ENCODE results near the gene CEP104.

DNA sequence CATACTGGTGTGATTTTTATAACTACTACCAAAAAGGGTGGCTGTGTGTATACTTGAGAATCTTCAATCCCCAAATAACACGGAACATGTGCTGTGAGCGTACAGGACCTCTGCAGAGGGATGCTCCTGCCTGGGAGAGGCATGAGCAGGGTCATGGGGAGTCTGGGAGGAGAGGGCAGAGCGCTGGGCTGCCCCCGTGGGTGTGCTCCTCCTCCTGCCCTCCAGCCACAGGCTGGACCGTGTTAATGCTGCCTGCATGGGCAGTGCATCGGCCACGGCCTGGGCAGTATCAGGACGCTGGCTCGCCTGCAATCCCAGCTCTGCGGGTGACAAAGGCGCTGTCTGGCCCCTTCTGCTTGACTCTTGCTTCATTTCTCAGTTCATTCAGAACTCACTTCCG, 6.2 kb downstream of the CEP104 start:
- TF ChIP-seq EZH2 (IDR thresholded peaks at IDR 0.05; ENCODE audit: insufficient read depth, poor library complexity, severe bottlenecking): no peak
- TF ChIP-seq EZH2phosphoT487 (IDR thresholded peaks at IDR 0.05; ENCODE audit: insufficient read depth, low read depth): no peak
